ENCODE results near the gene PPP1R3G.

DNA sequence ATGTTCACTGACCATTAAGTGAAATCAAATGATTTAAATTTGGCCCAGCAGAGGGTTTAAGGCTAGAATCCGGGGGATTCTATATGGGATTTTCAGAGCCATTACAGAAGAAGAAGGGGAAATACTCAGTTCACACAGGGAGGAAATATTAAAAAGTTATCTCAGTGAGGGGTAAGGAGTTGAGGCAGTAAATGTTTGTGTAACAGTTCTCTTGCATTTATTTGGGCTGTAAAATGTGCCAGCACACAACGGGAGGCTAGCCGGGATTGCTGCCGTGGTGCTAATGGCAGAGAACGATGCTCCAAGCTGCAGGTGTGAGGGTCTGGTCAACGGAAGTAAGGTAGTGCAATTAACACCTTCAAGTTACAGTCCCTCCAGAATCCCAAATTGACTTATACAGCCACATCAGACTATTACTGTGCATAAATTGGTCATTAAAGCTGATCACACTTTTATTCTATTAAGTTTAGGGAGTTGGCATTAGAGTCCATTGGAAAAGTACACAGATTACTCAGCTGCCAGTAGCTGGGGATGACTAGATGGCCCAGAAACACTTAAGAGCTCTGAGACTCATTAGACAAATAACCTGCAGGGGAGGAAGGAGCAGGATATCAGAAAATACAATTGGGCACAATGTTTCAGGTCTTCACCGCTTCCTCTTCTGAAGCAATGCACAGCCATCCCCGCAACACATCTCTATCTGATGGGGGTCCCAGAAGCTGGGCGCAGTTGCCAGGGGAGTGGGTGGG, 31.3 kb downstream of the PPP1R3G start:
- TF ChIP-seq, protein P1, sequence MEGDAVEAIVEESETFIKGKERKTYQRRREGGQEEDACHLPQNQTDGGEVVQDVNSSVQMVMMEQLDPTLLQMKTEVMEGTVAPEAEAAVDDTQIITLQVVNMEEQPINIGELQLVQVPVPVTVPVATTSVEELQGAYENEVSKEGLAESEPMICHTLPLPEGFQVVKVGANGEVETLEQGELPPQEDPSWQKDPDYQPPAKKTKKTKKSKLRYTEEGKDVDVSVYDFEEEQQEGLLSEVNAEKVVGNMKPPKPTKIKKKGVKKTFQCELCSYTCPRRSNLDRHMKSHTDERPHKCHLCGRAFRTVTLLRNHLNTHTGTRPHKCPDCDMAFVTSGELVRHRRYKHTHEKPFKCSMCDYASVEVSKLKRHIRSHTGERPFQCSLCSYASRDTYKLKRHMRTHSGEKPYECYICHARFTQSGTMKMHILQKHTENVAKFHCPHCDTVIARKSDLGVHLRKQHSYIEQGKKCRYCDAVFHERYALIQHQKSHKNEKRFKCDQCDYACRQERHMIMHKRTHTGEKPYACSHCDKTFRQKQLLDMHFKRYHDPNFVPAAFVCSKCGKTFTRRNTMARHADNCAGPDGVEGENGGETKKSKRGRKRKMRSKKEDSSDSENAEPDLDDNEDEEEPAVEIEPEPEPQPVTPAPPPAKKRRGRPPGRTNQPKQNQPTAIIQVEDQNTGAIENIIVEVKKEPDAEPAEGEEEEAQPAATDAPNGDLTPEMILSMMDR (IDR thresholded peaks at IDR 0.05), result no peak
- TF ChIP-seq POLR2A (IDR thresholded peaks at IDR 0.05), result no peak
